ENCODE results near the gene SGCA. TPM values are rescaled to one million over a fixed set of nuclear protein-coding genes. Genes with fewer than 3 reads are reported as not detected.

Gene SGCA
- not detected in 2 replicates for total RNA-seq

DNA sequence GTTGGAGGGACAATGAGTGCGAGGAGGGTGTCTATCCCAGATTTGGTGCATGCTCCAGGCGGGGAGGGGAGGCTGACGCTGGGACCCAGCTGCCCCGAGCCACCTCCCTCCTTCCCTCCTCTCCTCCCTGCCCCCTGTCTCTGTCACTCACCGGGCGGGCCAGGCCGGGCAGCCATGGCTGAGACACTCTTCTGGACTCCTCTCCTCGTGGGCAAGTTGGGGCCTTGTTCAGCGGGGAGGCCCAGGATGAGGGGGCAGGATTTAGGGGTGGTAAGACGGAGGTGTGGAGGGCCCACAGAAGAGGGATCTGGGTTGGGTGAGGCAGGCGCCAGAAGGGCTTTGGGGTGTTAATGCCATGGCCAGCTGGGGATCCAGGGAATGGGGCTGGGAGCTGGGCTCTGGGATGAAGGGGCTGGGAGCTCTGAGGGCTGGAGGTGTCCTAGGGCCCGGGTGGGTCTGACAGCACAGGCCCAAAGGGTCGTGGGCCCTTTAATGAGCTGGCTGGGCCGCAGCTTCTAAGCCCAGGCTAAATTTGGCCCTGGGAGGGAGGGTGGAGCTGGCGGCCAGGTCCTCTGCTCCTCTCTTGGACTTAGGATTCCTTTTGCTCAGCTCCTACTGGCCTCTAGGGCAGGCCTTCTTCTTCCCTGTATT is at the start of gene SGCA:
SGCA (plus strand) TSS at position 139 of the 651 bp plus-strand sequence; CDS start at position 175, 36 bp downstream.

DNA sequence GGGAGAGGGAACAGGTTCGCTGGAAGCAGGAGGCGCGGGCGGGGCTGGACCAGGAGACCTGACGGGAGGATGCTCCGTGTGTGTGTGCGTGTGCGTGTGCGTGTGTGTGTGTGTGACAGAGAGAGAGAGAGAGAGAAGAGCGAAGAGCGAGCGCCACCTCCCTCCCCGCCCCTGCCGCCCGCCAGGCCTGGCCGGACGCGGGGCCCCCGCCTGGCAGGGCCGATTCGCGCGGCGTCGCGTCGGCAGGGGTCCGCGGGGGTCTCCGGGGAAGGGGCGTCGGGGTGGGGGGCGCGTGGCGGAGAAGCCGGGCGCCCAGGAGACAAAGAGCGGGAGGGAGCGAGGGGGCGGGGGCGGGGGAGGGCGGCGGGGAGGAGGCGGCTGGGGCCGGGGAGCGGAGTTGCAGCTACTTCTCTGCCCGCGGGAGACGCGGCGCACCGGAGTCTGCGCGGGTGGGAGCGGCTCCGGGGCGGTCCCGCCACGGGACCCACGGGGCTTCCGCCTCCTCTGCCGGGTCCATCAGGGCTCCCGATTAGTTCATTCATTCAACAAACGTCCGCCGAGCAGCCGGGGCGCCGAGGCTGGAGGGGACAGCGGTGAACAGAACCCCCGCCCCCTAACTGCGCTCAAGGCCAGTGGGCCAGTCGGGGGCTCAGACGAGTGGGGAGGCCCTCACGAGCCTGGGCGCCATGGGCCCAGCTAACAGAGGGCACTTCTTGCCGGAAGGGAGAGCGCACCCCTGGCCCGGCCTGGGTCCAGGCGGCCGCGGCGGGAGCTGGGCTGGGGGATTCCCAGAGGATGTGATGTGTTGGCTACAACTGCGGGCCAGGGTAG is 35.9 kb upstream of the SGCA start, which contains the start of gene SAMD14:
SAMD14 (minus strand) TSS at position 433 of the 831 bp plus-strand sequence. CDS start 5,201 bp downstream, outside the sequence.

DNA sequence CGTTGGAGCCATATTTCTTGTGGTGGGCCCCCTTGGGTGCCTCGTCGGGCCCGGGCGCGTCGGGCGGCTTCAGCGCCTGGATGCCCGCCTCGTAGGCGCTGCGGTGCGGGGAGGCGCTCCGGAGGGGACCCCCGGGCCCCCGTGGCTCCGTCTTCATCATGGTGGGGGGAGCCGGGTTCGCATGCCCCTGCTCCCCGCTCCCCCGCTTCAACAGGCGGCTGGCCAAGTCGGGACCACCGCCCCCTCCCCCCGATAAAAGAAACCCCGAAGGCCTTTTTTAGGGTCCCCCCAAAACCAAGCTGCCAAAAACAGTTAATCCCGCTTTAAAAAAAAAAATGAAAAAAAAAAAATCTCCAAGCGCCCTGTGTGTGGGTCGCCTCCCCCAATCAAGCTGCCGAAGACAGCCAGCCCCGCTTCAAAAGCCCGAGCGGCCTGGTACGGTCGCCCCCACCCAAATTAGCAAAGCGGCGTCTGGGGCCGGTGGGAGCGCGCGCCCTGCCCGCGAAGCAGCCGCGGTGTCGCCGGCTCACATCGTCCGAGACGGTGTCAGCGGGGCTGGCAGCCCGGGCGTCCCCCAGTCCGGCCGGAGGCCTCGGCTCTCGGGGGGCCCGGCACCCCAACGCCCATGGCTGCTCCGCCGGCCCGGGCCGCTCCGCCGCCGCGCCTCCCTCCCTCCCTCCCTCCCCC is 15.3 kb upstream of the SGCA start, which contains the start of gene PPP1R9B:
PPP1R9B (minus strand) TSS at position 324 of the 687 bp plus-strand sequence; CDS start at position 160, 164 bp downstream.

DNA sequence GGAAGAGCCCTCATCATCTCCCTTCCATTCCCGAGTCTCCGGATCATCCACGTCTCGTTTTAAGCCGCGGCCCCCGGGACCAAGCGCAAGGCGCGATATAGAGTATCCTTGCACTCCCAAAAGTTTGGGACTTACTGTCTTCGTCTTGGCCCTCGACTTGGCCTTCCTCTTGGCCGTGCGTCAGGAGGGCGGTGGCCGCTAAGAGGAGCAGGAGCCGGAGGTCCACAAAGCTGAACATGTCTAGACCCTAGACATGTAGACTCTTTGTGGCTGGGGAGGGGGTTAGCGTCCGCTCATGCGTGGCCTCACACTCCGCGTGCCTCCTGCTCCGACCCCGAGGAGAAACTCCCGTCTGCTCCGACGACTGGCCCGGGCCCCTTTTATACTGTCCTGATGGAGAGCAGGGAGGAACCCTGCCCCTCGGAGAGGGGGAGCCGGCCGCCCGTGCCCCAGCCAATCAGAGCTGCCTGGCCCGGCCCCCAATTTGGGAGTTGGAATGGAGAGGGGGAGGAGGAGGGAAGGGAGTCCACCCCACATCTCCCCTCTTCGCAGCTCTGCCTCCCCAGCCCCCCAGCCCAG is 35.6 kb downstream of the SGCA start, which contains the start of gene COL1A1:
COL1A1 (minus strand) TSS at position 356 of the 579 bp plus-strand sequence; CDS start at position 238, 118 bp downstream.

Other genes with a start within 250 kb of the SGCA start
- not detected in 2 replicates for gene DLX4, start 196.8 kb upstream of the SGCA start, total RNA-seq
- gene DLX3, start 170.8 kb upstream of the SGCA start, total RNA-seq, result not detected in 2 replicates
- gene ITGA3, start 109.9 kb upstream of the SGCA start, total RNA-seq, result 90.3 and 108 TPM in 2 replicates
- gene PDK2, start 70.7 kb upstream of the SGCA start, total RNA-seq, result 24.6 and 28.0 TPM in 2 replicates
- 2.3 and 8.9 TPM in 2 replicates for gene SAMD14, start 35.8 kb upstream of the SGCA start, total RNA-seq
- gene PPP1R9B, start 15.3 kb upstream of the SGCA start, total RNA-seq, result 33.8 and 39.2 TPM in 2 replicates
- gene COL1A1, start 35.6 kb downstream of the SGCA start, total RNA-seq, result 3,370 and 3,473 TPM in 2 replicates
- gene TMEM92, start 108.5 kb downstream of the SGCA start, total RNA-seq, result not detected in 2 replicates
- gene XYLT2, start 180.1 kb downstream of the SGCA start, total RNA-seq, result 44.0 and 54.1 TPM in 2 replicates
- gene MRPL27, start 207.2 kb downstream of the SGCA start, total RNA-seq, result 70.0 and 75.5 TPM in 2 replicates
- gene EME1, start 207.2 kb downstream of the SGCA start, total RNA-seq, result 0.65 and 5.6 TPM in 2 replicates
- 177 and 181 TPM in 2 replicates for gene LRRC59, start 231.5 kb downstream of the SGCA start, total RNA-seq

Data from cardiac atrium fibroblast (primary cell).